HepG2 (cell line): ENCODE results near the gene AGTPBP1. TPM values are rescaled to one million over a fixed set of nuclear protein-coding genes. Genes with fewer than 3 reads are reported as not detected.

ENCODE experiments used
- ATAC-seq: fragments of 200-7000 bp; cut with Tn5 transposase; 3 replicates; pipeline ENCODE4 v1.9.1; 2020; ENCODE audit warnings: mild to moderate bottlenecking, moderate library complexity
- BruUV-seq: library from RNA; stranded (reverse); fragments of 400-500 nt; replicated peaks from 2 replicates; lab custom pipeline; 2021; lab: Mats Ljungman, UMichigan
- CTCF ChIA-PET: fragments of 300-600 bp; formaldehyde crosslinking; extraction: SDS; loops from one replicate; lab custom pipeline; 2021; ENCODE audit warnings: low total read pairs, inconsistent platforms, low intra/inter-chr PET ratio; lab: Yijun Ruan, JAX
- POLR2A ChIA-PET: fragments of 350-600 bp; sonication (Branson Sonifier 250); formaldehyde crosslinking; loops from one replicate; lab custom pipeline; 2020; ENCODE audit warnings: antibody characterized with exemption, inconsistent platforms; lab: Yijun Ruan, JAX
- DNase-seq: peaks from one replicate; pipeline ENCODE4 v3.0.0-alpha.2; 2015; ENCODE audit warnings: low spot score
- FAIRE-seq: peaks from 3 replicates; lab custom pipeline; 2011; peaks lifted over from hg19 to GRCh38; lab: Jason Lieb, UNC
- H2AFZ ChIP-seq: one replicate; pipeline ENCODE4 v1.6.1; 2011; ENCODE audit warnings: low read length, inconsistent platforms
- H3K27ac ChIP-seq: fragments of 300-600 bp; 3 replicates; pipeline ENCODE4 v1.8.0; 2011; ENCODE audit warnings: mixed run types, mild to moderate bottlenecking, mixed read lengths, low read length, inconsistent platforms; ENCODE audit not compliant: insufficient read depth; ENCODE audit errors: extremely low read length
- H3K27me3 ChIP-seq, 2 experiments: fragments of 200-600 bp in 1 of 2; 2 replicates in 1 of 2; 3 replicates in 1 of 2; pipeline versions ENCODE4 v1.6.0 to v1.8.0; 2011; ENCODE audit warnings: low read length in 2 of 2, mild to moderate bottlenecking in 2 of 2, moderate library complexity in 2 of 2, inconsistent platforms in 1 of 2; ENCODE audit not compliant: insufficient read depth in 2 of 2, control insufficient read depth in 1 of 2
- H3K36me3 ChIP-seq, 2 experiments: fragments of 200-600 bp in 1 of 2; replicated peaks in 1 of 2; 2 replicates in 1 of 2; 3 replicates in 1 of 2; pipeline versions ENCODE4 v1.5.1 to v1.8.0; 2011; ENCODE audit warnings: low read length in 2 of 2, inconsistent platforms in 1 of 2; ENCODE audit not compliant: insufficient read depth in 2 of 2, control insufficient read depth in 1 of 2
- H3K4me1 ChIP-seq: 2 replicates; pipeline ENCODE4 v1.5.1; 2012; ENCODE audit warnings: low read length, inconsistent platforms; ENCODE audit not compliant: insufficient read depth
- H3K4me2 ChIP-seq: 2 replicates; pipeline ENCODE4 v1.6.0; 2011; ENCODE audit warnings: low read depth, low read length, inconsistent platforms
- H3K4me3 ChIP-seq, 3 experiments: fragments of 200-600 bp in 1 of 3; sonication (generic), shearing (Covaris generic) in 1 of 3; replicated peaks in 1 of 3; 2 replicates each; pipeline ENCODE4 v1.5.1; 2011 to 2016; ENCODE audit warnings: low read length in 3 of 3, inconsistent platforms in 2 of 3, low read depth in 2 of 3, mild to moderate bottlenecking in 2 of 3, control low read depth in 1 of 3, mixed read lengths in 1 of 3; ENCODE audit not compliant: insufficient read depth in 1 of 3
- H3K79me2 ChIP-seq: one replicate; pipeline ENCODE4 v1.6.1; 2011; ENCODE audit warnings: low read length, inconsistent platforms; ENCODE audit not compliant: insufficient read depth
- H3K9ac ChIP-seq: 2 replicates; pipeline ENCODE4 v1.6.0; 2011; ENCODE audit warnings: mild to moderate bottlenecking, low read depth, low read length, inconsistent platforms; ENCODE audit not compliant: insufficient read depth
- H3K9me3 ChIP-seq: 2 replicates; pipeline ENCODE4 v1.5.1; 2012; ENCODE audit warnings: mild to moderate bottlenecking, low read length
- H4K20me1 ChIP-seq: 2 replicates; pipeline ENCODE4 v1.6.0; 2011; ENCODE audit warnings: inconsistent platforms, mild to moderate bottlenecking, low read length, moderate library complexity; ENCODE audit not compliant: insufficient read depth
- ELF4 ChIP-seq: sonication (generic); formaldehyde crosslinking; IDR thresholded peaks from 2 replicates; pipeline ENCODE4 v1.5.0; 2020; ENCODE audit warnings: missing genetic modification reagents, mild to moderate bottlenecking, moderate library complexity, borderline replicate concordance
- JDP2 ChIP-seq: sonication (generic); formaldehyde crosslinking; IDR thresholded peaks from 2 replicates; pipeline ENCODE4 v1.8.1; 2022; ENCODE audit warnings: missing genetic modification reagents, borderline replicate concordance
- NFIB ChIP-seq: sonication (generic); formaldehyde crosslinking; IDR thresholded peaks from 2 replicates; pipeline ENCODE4 v1.9.0; 2021; ENCODE audit warnings: missing genetic modification reagents, mild to moderate bottlenecking, borderline replicate concordance
- RFXAP ChIP-seq: sonication (generic); formaldehyde crosslinking; IDR thresholded peaks from 2 replicates; pipeline ENCODE4 v1.4.0; 2020; ENCODE audit warnings: missing genetic modification reagents, borderline replicate concordance
- ZBTB10 ChIP-seq: sonication (generic); formaldehyde crosslinking; IDR thresholded peaks from 2 replicates; pipeline ENCODE4 v1.4.0; 2020; ENCODE audit warnings: missing genetic modification reagents, borderline replicate concordance
- ZKSCAN8 ChIP-seq: IDR thresholded peaks from 2 replicates; pipeline ENCODE4 v1.6.1; 2016; ENCODE audit warnings: borderline replicate concordance, missing genetic modification reagents, missing compliant biosample characterization
- ZNF101 ChIP-seq: sonication (generic); formaldehyde crosslinking; IDR thresholded peaks from 2 replicates; pipeline ENCODE4 v1.4.0; 2020; ENCODE audit warnings: mild to moderate bottlenecking, low read depth, missing genetic modification reagents, borderline replicate concordance
- ZNF362 ChIP-seq: sonication (generic); formaldehyde crosslinking; IDR thresholded peaks from 2 replicates; pipeline ENCODE4 v1.4.0; 2020; ENCODE audit warnings: missing genetic modification reagents, mild to moderate bottlenecking, borderline replicate concordance
- ZNF574 ChIP-seq: sonication (generic); formaldehyde crosslinking; IDR thresholded peaks from 2 replicates; pipeline ENCODE4 v1.4.0; 2020; ENCODE audit warnings: missing genetic modification reagents
- WGBS: methylation state at CpG from one replicate; pipeline ENCODE4 v1.1.6; 2017; ENCODE audit warnings: low lambda C conversion rate; 5-methylcytosine and 5-hydroxymethylcytosine counted together
- in situ Hi-C: cut with HindIII; loops from 2 replicates; pipeline ENCODE4 v1.10.0; 2017; ENCODE audit warnings: low pct_unique_long_range_greater_than_20kb; ENCODE audit not compliant: extremely low pct_ligation_motif_present
- intact Hi-C: fragments of 100-400 bp; cut with micrococcal nuclease; formaldehyde crosslinking; loops from one replicate; pipeline ENCODE4 v1.10.0; 2022; ENCODE audit not compliant: unreplicated experiment
- polyA plus RNA-seq, 8 experiments: library from polyadenylated mRNA; depleted of rRNA in 3 of 8; stranded (reverse) in 7 of 8; unstranded in 1 of 8; fragments of >200 nt; fragmentation: Illumina TruSeq in 4 of 8; extraction: Trizol in 4 of 8; gene quantifications; 2 replicates each; pipeline versions ENCODE4 v1.2.1 to v1.2.3, GENCODE V29; 2011 to 2016; ENCODE audit warnings: low read depth in 4 of 8, missing spikeins in 1 of 8, mixed read lengths in 1 of 8; ENCODE audit not compliant: insufficient read depth in 1 of 8
- total RNA-seq, 5 experiments: library from RNA; depleted of rRNA; stranded (reverse); fragments of >200 nt; fragmentation: Illumina TruSeq; extraction: Trizol; gene quantifications; 2 replicates each; pipeline ENCODE4 v1.2.3, GENCODE V29; 2016; ENCODE audit warnings: low read depth in 1 of 5

The AGTPBP1 gene
- total and polyA plus RNA-seq, 2 of the 13 experiments (the other 11 are each of a cell fraction or from before 2014, with no cell fraction given) = 9.7 to 22.3 TPM

- POLR2A ChIA-PET = no interaction called here
- no peaks in the 10 kb centered on the region for H4K20me1 ChIP-seq
- H3K9ac ChIP-seq = no peak overlapping the region
- DNase-seq (no peak), ATAC-seq (no peak), FAIRE-seq (no peak)
- TF ChIP-seq ZNF101 (CRISPR knock-in tag) (no peak), ZNF362 (CRISPR knock-in tag) (no peak), ELF4 (CRISPR knock-in tag) (no peak), NFIB (CRISPR knock-in tag) (no peak), RFXAP (CRISPR knock-in tag) (no peak), ZKSCAN8 (no peak), ZBTB10 (CRISPR knock-in tag) (no peak), JDP2 (CRISPR knock-in tag) (no peak), ZNF574 (no peak)
- no TSS peak for BruUV-seq
- H3K36me3 ChIP-seq = no peaks in the 10 kb centered on the region
- H2AFZ ChIP-seq = no peak overlapping the region
- no peaks in the 10 kb centered on the region for H3K79me2 ChIP-seq
- no peaks in the 10 kb centered on the region for H3K4me1 ChIP-seq
- H3K27ac ChIP-seq = no peak overlapping the region
- in situ Hi-C loops = loop anchor here (25.0 kb wide), 1 partner anchor 99 kb away; no protein-coding TSS in a partner anchor
- no peaks in the 10 kb centered on the region for H3K9me3 ChIP-seq
- CTCF ChIA-PET = no interaction called here
- no peak overlapping the region for H3K4me3 ChIP-seq
- no peak overlapping the region for H3K4me2 ChIP-seq
- no peaks in the 10 kb centered on the region for H3K27me3 ChIP-seq
- intact Hi-C loops = no loop called here
- WGBS = 100% methylated on average over 2 of the region's 2 CpGs
These were observed 53.4 kb downstream of the AGTPBP1 start for GRCh38 chr9:85688361-85688760.
